HCT116 (cell line): Measurements from ENCODE around the gene ERLEC1. TPM values are rescaled to one million over a fixed set of nuclear protein-coding genes. Genes with fewer than 3 reads are reported as not detected.

Experiments used
- ATAC-seq: fragments of 200-7000 bp; cut with Tn5 transposase; 2 replicates; pipeline ENCODE4 v1.9.1; 2020; ENCODE audit warnings: mild to moderate bottlenecking, moderate library complexity
- BruUV-seq: library from RNA; stranded (reverse); fragments of 400-500 nt; replicated peaks from 2 replicates; lab custom pipeline; 2021; lab: Mats Ljungman, UMichigan
- CTCF ChIA-PET: fragments of 300-600 bp; sonication (Branson Sonifier 250); formaldehyde crosslinking; loops from one replicate; lab custom pipeline; 2021; ENCODE audit warnings: antibody characterized with exemption; lab: Charles Lee
- POLR2A ChIA-PET: fragments of 300-600, 350-600 bp; sonication (Branson Sonifier 250); formaldehyde crosslinking; loops from one replicate; lab custom pipeline; 2021; ENCODE audit warnings: antibody characterized with exemption; lab: Charles Lee
- RAD21 ChIA-PET, 2 experiments: fragments of 300-600 bp; sonication (Branson Sonifier 250); formaldehyde crosslinking; loops; one replicate each; lab custom pipeline; 2023; ENCODE audit warnings: low total read pairs in 2 of 2; ENCODE audit not compliant: uncharacterized antibody in 2 of 2, unreplicated experiment in 2 of 2, low non-redundant PET in 1 of 2; lab: Charles Lee
- DNase-seq: peaks from one replicate; pipeline ENCODE4 v3.0.0-alpha.2; 2010; ENCODE audit warnings: low read depth, low spot score
- H2AFZ ChIP-seq: fragments of 200-600 bp; shearing (Covaris generic), sonication (generic); 2 replicates; pipeline ENCODE4 v1.6.1; 2017; ENCODE audit warnings: low read depth, mixed run types, mixed read lengths, antibody characterized with exemption, low read length; ENCODE audit not compliant: poor library complexity, severe bottlenecking
- H3K27ac ChIP-seq: 2 replicates; pipeline ENCODE4 v1.5.1; 2012; ENCODE audit warnings: low read depth, low read length
- H3K27me3 ChIP-seq: fragments of 200-600 bp; sonication (generic); 2 replicates; pipeline ENCODE4 v1.6.1; 2016; ENCODE audit warnings: mixed run types, low read length, mixed read lengths; ENCODE audit not compliant: insufficient read depth
- H3K36me3 ChIP-seq, 2 experiments: fragments of 200-500 bp in 1 of 2; fragments of 200-600 bp in 1 of 2; sonication (Bioruptor generic) in 1 of 2; sonication (generic) in 1 of 2; 2 replicates each; pipeline versions ENCODE4 v1.5.1 to v1.6.1; 2014 to 2016; ENCODE audit warnings: low read length in 2 of 2, inconsistent platforms in 1 of 2, mixed read lengths in 1 of 2, mixed run types in 1 of 2; ENCODE audit not compliant: insufficient read depth in 2 of 2, control insufficient read depth in 1 of 2
- H3K4me1 ChIP-seq, 2 experiments: fragments of 200-600 bp in 1 of 2; sonication (generic) in 1 of 2; 2 replicates each; pipeline versions ENCODE4 v1.5.1 to v1.6.1; 2012 to 2017; ENCODE audit warnings: low read length in 2 of 2, inconsistent platforms in 1 of 2, mild to moderate bottlenecking in 1 of 2, mixed read lengths in 1 of 2, mixed run types in 1 of 2, moderate library complexity in 1 of 2; ENCODE audit not compliant: insufficient read depth in 2 of 2, control insufficient read depth in 1 of 2
- H3K4me2 ChIP-seq: fragments of 200-600 bp; sonication (generic); 2 replicates; pipeline ENCODE4 v1.6.1; 2017; ENCODE audit warnings: mixed run types, low read length, mixed read lengths
- H3K4me3 ChIP-seq, 2 experiments: fragments of 200-600 bp in 1 of 2; sonication (generic) in 1 of 2; replicated peaks in 1 of 2; 2 replicates each; pipeline ENCODE4 v1.5.1; 2011 to 2016; ENCODE audit warnings: low read length in 2 of 2, control low read depth in 1 of 2, low read depth in 1 of 2, mild to moderate bottlenecking in 1 of 2, mixed read lengths in 1 of 2, mixed run types in 1 of 2
- H3K79me2 ChIP-seq: fragments of 200-600 bp; sonication (generic); 2 replicates; pipeline ENCODE4 v1.6.1; 2017; ENCODE audit warnings: mild to moderate bottlenecking, mixed run types, low read length, moderate library complexity, mixed read lengths; ENCODE audit not compliant: insufficient read depth
- H3K9ac ChIP-seq: fragments of 200-600 bp; sonication (generic); 2 replicates; pipeline ENCODE4 v1.6.1; 2016; ENCODE audit warnings: low read length, mixed read lengths
- H3K9me2 ChIP-seq: fragments of 200-600 bp; sonication (generic), shearing (Covaris generic); 2 replicates; pipeline ENCODE4 v1.6.1; 2017; ENCODE audit warnings: mixed run types, mild to moderate bottlenecking, moderate library complexity; ENCODE audit not compliant: insufficient read depth
- H3K9me3 ChIP-seq, 2 experiments: fragments of 200-500 bp in 1 of 2; fragments of 200-600 bp in 1 of 2; sonication (Bioruptor generic) in 1 of 2; sonication (generic) in 1 of 2; 2 replicates each; pipeline ENCODE4 v1.6.1; 2014 to 2017; ENCODE audit warnings: low read length in 2 of 2, mixed read lengths in 2 of 2, inconsistent platforms in 1 of 2, low read depth in 1 of 2, mild to moderate bottlenecking in 1 of 2, mixed run types in 1 of 2, moderate library complexity in 1 of 2; ENCODE audit not compliant: control insufficient read depth in 1 of 2, insufficient read depth in 1 of 2
- H4K20me1 ChIP-seq: fragments of 200-600 bp; sonication (generic), shearing (Covaris generic); 2 replicates; pipeline ENCODE4 v1.6.1; 2017; ENCODE audit warnings: mixed run types, mild to moderate bottlenecking, moderate library complexity; ENCODE audit not compliant: insufficient read depth
- EGR1 ChIP-seq: IDR thresholded peaks from 2 replicates; pipeline ENCODE4 v1.6.1; 2012; ENCODE audit warnings: low read depth
- EZH2phosphoT487 ChIP-seq: fragments of 200-600 bp; IDR thresholded peaks from 2 replicates; pipeline ENCODE4 v1.6.1; 2018; ENCODE audit warnings: antibody characterized with exemption, borderline replicate concordance
- FOSL1 ChIP-seq: IDR thresholded peaks from 2 replicates; pipeline ENCODE4 v1.6.1; 2012; ENCODE audit warnings: low read depth
- SIN3A ChIP-seq: IDR thresholded peaks from 2 replicates; pipeline ENCODE4 v1.6.1; 2012; ENCODE audit warnings: low read depth
- SRF ChIP-seq: IDR thresholded peaks from 2 replicates; pipeline ENCODE4 v1.6.1; 2012; ENCODE audit warnings: low read depth
- YY1 ChIP-seq: IDR thresholded peaks from 2 replicates; pipeline ENCODE4 v1.6.1; 2011; ENCODE audit warnings: low read length, low read depth, moderate library complexity, mild to moderate bottlenecking; ENCODE audit not compliant: insufficient replicate concordance; ENCODE audit errors: extremely low read depth
- intact Hi-C: fragments of 100-400 bp; cut with micrococcal nuclease; formaldehyde crosslinking; loops from 2 replicates; pipeline ENCODE4 v1.10.0; 2022
- total RNA-seq: library from RNA; stranded (reverse); gene quantifications from one replicate; pipeline ENCODE4 v1.2.1, GENCODE V29; 2021; ENCODE audit not compliant: unreplicated experiment
- TF ChIP-seq, protein P1 (sequence below), 3 experiments: fragments of 200-600 bp in 1 of 3; sonication (generic) in 1 of 3; IDR thresholded peaks in 2 of 3; conservative IDR thresholded peaks in 1 of 3; 2 replicates each; pipeline ENCODE4 v1.5.1; 2012 to 2017; ENCODE audit warnings: low read depth in 2 of 3, low read length in 2 of 3, antibody characterized with exemption in 1 of 3, borderline replicate concordance in 1 of 3, control low read depth in 1 of 3, mild to moderate bottlenecking in 1 of 3, mixed read lengths in 1 of 3, mixed run types in 1 of 3, moderate library complexity in 1 of 3; ENCODE audit not compliant: insufficient read depth in 1 of 3
- TF ChIP-seq, protein P2 (sequence below): IDR thresholded peaks from 2 replicates; pipeline ENCODE4 v1.6.1; 2011; ENCODE audit warnings: mild to moderate bottlenecking, low read length, moderate library complexity; ENCODE audit not compliant: insufficient replicate concordance; ENCODE audit errors: extremely low read depth

ERLEC1 gene
- total RNA-seq, 1 experiment from 2014 or later, result 26.9 TPM

DNA sequence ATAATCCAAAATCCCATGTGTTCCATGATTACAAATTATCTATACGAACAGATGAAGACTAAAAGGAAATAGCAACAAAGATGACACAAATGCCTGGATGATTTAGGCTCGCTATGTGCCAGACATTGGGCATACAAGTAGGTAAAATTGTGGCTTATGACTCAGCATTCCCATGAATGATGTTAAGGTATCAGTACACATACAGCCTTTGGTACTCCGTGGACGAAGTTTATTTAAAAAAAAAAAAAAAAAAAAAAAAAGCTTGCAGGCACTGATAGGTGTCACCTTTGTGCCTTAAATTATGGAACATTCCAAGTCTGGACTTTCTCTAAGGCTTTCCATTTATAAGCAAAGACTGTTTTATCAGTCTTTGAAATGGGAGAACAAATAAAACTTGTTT is 16.6 kb upstream of the ERLEC1 start:
- H3K9me2 ChIP-seq, result no peaks in the 10 kb centered on the region
- intact Hi-C loops, result no loop called here
- RAD21 ChIA-PET, result no interaction called here
- H3K79me2 ChIP-seq, result peaks cover 70% of the 10 kb centered on the region
- no peak overlapping the region for H3K4me3 ChIP-seq
- no peak for ATAC-seq
- no peak overlapping the region for H3K27ac ChIP-seq
- H3K4me2 ChIP-seq, result no peak overlapping the region
- H3K9ac ChIP-seq, result no peak overlapping the region
- CTCF ChIA-PET, result no interaction called here
- H3K27me3 ChIP-seq, result no peaks in the 10 kb centered on the region
- BruUV-seq, result no TSS peak
- TF ChIP-seq SRF (no peak), EGR1 (no peak), YY1 (no peak), SIN3A (no peak), EZH2phosphoT487 (no peak), FOSL1 (no peak)
- TF ChIP-seq, protein P1, sequence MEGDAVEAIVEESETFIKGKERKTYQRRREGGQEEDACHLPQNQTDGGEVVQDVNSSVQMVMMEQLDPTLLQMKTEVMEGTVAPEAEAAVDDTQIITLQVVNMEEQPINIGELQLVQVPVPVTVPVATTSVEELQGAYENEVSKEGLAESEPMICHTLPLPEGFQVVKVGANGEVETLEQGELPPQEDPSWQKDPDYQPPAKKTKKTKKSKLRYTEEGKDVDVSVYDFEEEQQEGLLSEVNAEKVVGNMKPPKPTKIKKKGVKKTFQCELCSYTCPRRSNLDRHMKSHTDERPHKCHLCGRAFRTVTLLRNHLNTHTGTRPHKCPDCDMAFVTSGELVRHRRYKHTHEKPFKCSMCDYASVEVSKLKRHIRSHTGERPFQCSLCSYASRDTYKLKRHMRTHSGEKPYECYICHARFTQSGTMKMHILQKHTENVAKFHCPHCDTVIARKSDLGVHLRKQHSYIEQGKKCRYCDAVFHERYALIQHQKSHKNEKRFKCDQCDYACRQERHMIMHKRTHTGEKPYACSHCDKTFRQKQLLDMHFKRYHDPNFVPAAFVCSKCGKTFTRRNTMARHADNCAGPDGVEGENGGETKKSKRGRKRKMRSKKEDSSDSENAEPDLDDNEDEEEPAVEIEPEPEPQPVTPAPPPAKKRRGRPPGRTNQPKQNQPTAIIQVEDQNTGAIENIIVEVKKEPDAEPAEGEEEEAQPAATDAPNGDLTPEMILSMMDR (IDR thresholded peaks at IDR 0.05 in 2 of 3, conservative IDR thresholded peaks at IDR 0.05 in 1 of 3; ENCODE audit: borderline replicate concordance in 1 of 3, insufficient read depth in 1 of 3, low read depth in 2 of 3, low read length in 2 of 3), result no peak
- TF ChIP-seq, protein P2, sequence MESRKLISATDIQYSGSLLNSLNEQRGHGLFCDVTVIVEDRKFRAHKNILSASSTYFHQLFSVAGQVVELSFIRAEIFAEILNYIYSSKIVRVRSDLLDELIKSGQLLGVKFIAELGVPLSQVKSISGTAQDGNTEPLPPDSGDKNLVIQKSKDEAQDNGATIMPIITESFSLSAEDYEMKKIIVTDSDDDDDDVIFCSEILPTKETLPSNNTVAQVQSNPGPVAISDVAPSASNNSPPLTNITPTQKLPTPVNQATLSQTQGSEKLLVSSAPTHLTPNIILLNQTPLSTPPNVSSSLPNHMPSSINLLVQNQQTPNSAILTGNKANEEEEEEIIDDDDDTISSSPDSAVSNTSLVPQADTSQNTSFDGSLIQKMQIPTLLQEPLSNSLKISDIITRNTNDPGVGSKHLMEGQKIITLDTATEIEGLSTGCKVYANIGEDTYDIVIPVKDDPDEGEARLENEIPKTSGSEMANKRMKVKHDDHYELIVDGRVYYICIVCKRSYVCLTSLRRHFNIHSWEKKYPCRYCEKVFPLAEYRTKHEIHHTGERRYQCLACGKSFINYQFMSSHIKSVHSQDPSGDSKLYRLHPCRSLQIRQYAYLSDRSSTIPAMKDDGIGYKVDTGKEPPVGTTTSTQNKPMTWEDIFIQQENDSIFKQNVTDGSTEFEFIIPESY, result no peak
- TF ChIP-seq, all 23 proteins: peak for 0
- Histone ChIP-seq H3K36me3 (peaks cover 0 to 4% of the 10 kb centered on the region in 2 experiments; a peak in 1 of 4 replicates), H2AFZ (no peak overlapping the region), H3K9me3 (no peaks in the 10 kb centered on the region), H4K20me1 (no peaks in the 10 kb centered on the region), H3K4me1 (peaks cover 8 to 21% of the 10 kb centered on the region in 2 experiments; a peak in 3 of 4 replicates)
- no peak for DNase-seq
- POLR2A ChIA-PET, result interaction anchor here (0.7 kb wide), 1 partner anchor 327 kb away, joined by 3 read pairs; no protein-coding TSS in a partner anchor
